SK-N-SH (cell line): ENCODE results near the gene ABI3. TPM values are rescaled to one million over a fixed set of nuclear protein-coding genes. Genes with fewer than 3 reads are reported as not detected.

Experiments used
- CTCF ChIA-PET: fragments of 300-600, 350-600 bp; formaldehyde crosslinking; extraction: SDS; loops from one replicate; lab custom pipeline; 2021; lab: Yijun Ruan, JAX
- POLR2A ChIA-PET: fragments of 350-600 bp; sonication (Branson Sonifier 250); formaldehyde crosslinking; extraction: SDS; loops from one replicate; lab custom pipeline; 2020; ENCODE audit warnings: antibody characterized with exemption, inconsistent platforms; lab: Yijun Ruan, JAX
- DNase-seq: peaks from one replicate; pipeline ENCODE4 v3.0.0; 2012
- H2AFZ ChIP-seq: fragments of 200-600 bp; sonication (generic); 2 replicates; pipeline ENCODE4 v1.8.1; 2016; ENCODE audit warnings: antibody characterized with exemption, mild to moderate bottlenecking, low read depth
- H3F3A ChIP-seq: fragments of 200-600 bp; sonication (generic); replicated peaks from 2 replicates; pipeline ENCODE3; 2016; ENCODE audit warnings: antibody characterized with exemption, mild to moderate bottlenecking; ENCODE audit not compliant: insufficient read depth
- H3K27ac ChIP-seq, 2 experiments: fragments of 200-500 bp in 1 of 2; fragments of 200-600 bp in 1 of 2; sonication (Bioruptor generic) in 1 of 2; sonication (generic), shearing (Covaris generic) in 1 of 2; 2 replicates each; pipeline versions ENCODE4 v1.5.1 to v1.6.1; 2014 to 2016; ENCODE audit warnings: low read depth in 2 of 2, inconsistent platforms in 1 of 2, low read length in 1 of 2, mild to moderate bottlenecking in 1 of 2, mixed read lengths in 1 of 2
- H3K27me3 ChIP-seq: fragments of 200-600 bp; sonication (generic), shearing (Covaris generic); 2 replicates; pipeline ENCODE4 v1.6.1; 2016; ENCODE audit warnings: mixed run types; ENCODE audit not compliant: insufficient read depth
- H3K36me3 ChIP-seq, 2 experiments: fragments of 200-500 bp in 1 of 2; fragments of 200-600 bp in 1 of 2; sonication (Bioruptor generic) in 1 of 2; sonication (generic) in 1 of 2; replicated peaks in 1 of 2; 2 replicates each; pipeline versions ENCODE3 to v1.5.1; 2014 to 2016; ENCODE audit warnings: low read length in 1 of 2, mild to moderate bottlenecking in 1 of 2; ENCODE audit not compliant: insufficient read depth in 2 of 2, control insufficient read depth in 1 of 2
- H3K4me1 ChIP-seq, 2 experiments: fragments of 200-500 bp in 1 of 2; fragments of 200-600 bp in 1 of 2; sonication (Bioruptor generic) in 1 of 2; sonication (generic), shearing (Covaris generic) in 1 of 2; 2 replicates each; pipeline versions ENCODE4 v1.5.1 to v1.6.1; 2014 to 2016; ENCODE audit warnings: low read depth in 1 of 2, low read length in 1 of 2, mixed run types in 1 of 2; ENCODE audit not compliant: insufficient read depth in 2 of 2, control insufficient read depth in 1 of 2
- H3K4me2 ChIP-seq: fragments of 200-600 bp; sonication (generic), shearing (Covaris generic); 2 replicates; pipeline ENCODE4 v1.6.1; 2017; ENCODE audit warnings: mixed run types
- H3K4me3 ChIP-seq, 2 experiments: fragments of 200-500 bp in 1 of 2; fragments of 200-600 bp in 1 of 2; sonication (Bioruptor generic) in 1 of 2; sonication (generic), shearing (Covaris generic) in 1 of 2; 2 replicates each; pipeline versions ENCODE4 v1.5.1 to v1.8.1; 2014 to 2016; ENCODE audit warnings: low read depth in 2 of 2, inconsistent platforms in 1 of 2, low read length in 1 of 2, mild to moderate bottlenecking in 1 of 2, mixed read lengths in 1 of 2, moderate library complexity in 1 of 2
- H3K79me2 ChIP-seq: fragments of 200-600 bp; sonication (generic); 2 replicates; pipeline ENCODE4 v1.8.1; 2017; ENCODE audit warnings: mild to moderate bottlenecking; ENCODE audit not compliant: insufficient read depth
- H3K9ac ChIP-seq: fragments of 200-600 bp; sonication (generic); 2 replicates; pipeline ENCODE4 v1.6.1; 2017; ENCODE audit warnings: mixed run types
- H3K9me2 ChIP-seq: fragments of 200-600 bp; sonication (generic); 2 replicates; pipeline ENCODE4 v1.6.1; 2017; ENCODE audit warnings: mixed run types
- H3K9me3 ChIP-seq: fragments of 200-600 bp; sonication (generic); 2 replicates; pipeline ENCODE4 v1.6.1; 2017; ENCODE audit warnings: mixed run types, mild to moderate bottlenecking, moderate library complexity
- H4K20me1 ChIP-seq: fragments of 200-600 bp; sonication (generic); 2 replicates; pipeline ENCODE4 v1.6.1; 2017; ENCODE audit warnings: mild to moderate bottlenecking, mixed run types; ENCODE audit not compliant: insufficient read depth
- EZH2phosphoT487 ChIP-seq: fragments of 200-600 bp; sonication (generic); IDR thresholded peaks from 2 replicates; pipeline ENCODE4 v1.6.1; 2017; ENCODE audit warnings: low read depth, mixed run types, mild to moderate bottlenecking, antibody characterized with exemption, moderate library complexity, borderline replicate concordance
- FOSL2 ChIP-seq: IDR thresholded peaks from 2 replicates; pipeline ENCODE4 v1.4.0; 2012; ENCODE audit warnings: low read depth, mild to moderate bottlenecking, moderate library complexity, borderline replicate concordance
- GABPA ChIP-seq: IDR thresholded peaks from 2 replicates; pipeline ENCODE4 v1.4.0; 2012; ENCODE audit warnings: low read depth, mild to moderate bottlenecking
- MEF2A ChIP-seq: IDR thresholded peaks from 2 replicates; pipeline ENCODE4 v1.4.0; 2012; ENCODE audit warnings: low read depth, borderline replicate concordance
- NFIC ChIP-seq: IDR thresholded peaks from 2 replicates; pipeline ENCODE4 v1.4.0; 2012; ENCODE audit warnings: borderline replicate concordance
- RCOR1 ChIP-seq: fragments of 150-350 bp; IDR thresholded peaks from 2 replicates; pipeline ENCODE4 v1.6.1; 2017; ENCODE audit warnings: antibody characterized with exemption, low read length
- RFX5 ChIP-seq: IDR thresholded peaks from 2 replicates; pipeline ENCODE4 v1.6.1; 2012; ENCODE audit warnings: mild to moderate bottlenecking, improper control_type of control experiment, low read length
- RXRA ChIP-seq: IDR thresholded peaks from 2 replicates; pipeline ENCODE4 v1.4.0; 2012; ENCODE audit warnings: low read depth, mild to moderate bottlenecking, borderline replicate concordance
- SIN3A ChIP-seq: IDR thresholded peaks from 2 replicates; pipeline ENCODE4 v1.6.1; 2012; ENCODE audit warnings: low read depth, mild to moderate bottlenecking, low read length, moderate library complexity, borderline replicate concordance
- YY1 ChIP-seq: IDR thresholded peaks from 2 replicates; pipeline ENCODE4 v1.4.0; 2012; ENCODE audit warnings: low read depth, mild to moderate bottlenecking
- WGBS: methylation state at CpG from one replicate; pipeline ENCODE4 v1.1.6; 2017; ENCODE audit warnings: low lambda C conversion rate; 5-methylcytosine and 5-hydroxymethylcytosine counted together
- polyA plus RNA-seq, 3 experiments: library from polyadenylated mRNA; depleted of rRNA; stranded (reverse); fragments of >200 nt; gene quantifications; 2 replicates each; pipeline ENCODE4 v1.2.3, GENCODE V29; 2012
- TF ChIP-seq, protein P1 (sequence below): IDR thresholded peaks from 2 replicates; pipeline ENCODE4 v1.4.0; 2012; ENCODE audit warnings: low read depth, borderline replicate concordance
- TF ChIP-seq, protein P2 (sequence below): fragments of 150-350 bp; IDR thresholded peaks from 2 replicates; pipeline ENCODE4 v1.6.1; 2016; ENCODE audit warnings: mild to moderate bottlenecking, low read depth, low read length
- TF ChIP-seq, protein P3 (sequence below): fragments of 150-350 bp; IDR thresholded peaks from 2 replicates; pipeline ENCODE4 v1.6.1; 2017; ENCODE audit warnings: antibody characterized with exemption, low read length, low read depth, borderline replicate concordance
- TF ChIP-seq, protein P4 (sequence below): IDR thresholded peaks from 2 replicates; pipeline ENCODE4 v1.6.1; 2012; ENCODE audit warnings: mild to moderate bottlenecking, low read depth, low read length, moderate library complexity
- TF ChIP-seq, protein P5 (sequence below): IDR thresholded peaks from 2 replicates; pipeline ENCODE4 v1.4.0; 2012; ENCODE audit warnings: low read depth, borderline replicate concordance
- TF ChIP-seq, protein P6 (sequence below): IDR thresholded peaks from 2 replicates; pipeline ENCODE4; 2012
- TF ChIP-seq, protein P7 (sequence below): fragments of 200-600 bp; sonication (generic); IDR thresholded peaks from 2 replicates; pipeline ENCODE4 v1.6.1; 2017; ENCODE audit warnings: antibody characterized with exemption, mild to moderate bottlenecking, moderate library complexity

ABI3 gene
- polyA plus RNA-seq, 1 of the 3 experiments (the other 2 are of a cell fraction) = 4.7 TPM

DNA sequence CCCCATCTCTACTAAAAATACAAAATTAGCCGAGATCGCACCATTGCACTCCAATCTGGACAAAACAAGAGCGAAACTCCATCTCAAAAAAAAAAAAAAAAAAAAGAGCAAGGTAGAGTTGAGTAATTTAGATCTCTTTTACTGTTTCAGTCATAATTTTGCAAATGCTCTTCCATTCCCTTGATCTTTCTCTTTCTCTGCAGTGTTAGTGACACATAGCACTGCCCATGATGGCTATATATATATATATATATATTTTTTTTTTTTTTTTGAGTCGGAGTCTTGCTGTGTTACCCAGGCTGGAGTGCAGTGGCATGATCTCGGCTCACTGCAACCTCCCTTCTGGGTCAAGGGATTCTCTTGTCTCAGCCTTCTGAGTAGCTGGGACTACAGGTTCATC lies 32.3 kb downstream of the ABI3 start:
- Histone ChIP-seq H4K20me1 (no peaks in the 10 kb centered on the region), H3K9ac (no peak overlapping the region), H3K36me3 (no peaks in the 10 kb centered on the region), H3K9me2 (no peaks in the 10 kb centered on the region), H3K9me3 (no peaks in the 10 kb centered on the region), H3K4me1 (no peaks in the 10 kb centered on the region), H3K4me2 (no peak overlapping the region), H2AFZ (no peak overlapping the region), H3K79me2 (no peaks in the 10 kb centered on the region), H3F3A (no peaks in the 10 kb centered on the region), H3K4me3 (no peak overlapping the region), H3K27me3 (peaks cover 57% of the 10 kb centered on the region), H3K27ac (no peak overlapping the region)
- no peak for TF ChIP-seq SIN3A
- TF ChIP-seq, protein P1, sequence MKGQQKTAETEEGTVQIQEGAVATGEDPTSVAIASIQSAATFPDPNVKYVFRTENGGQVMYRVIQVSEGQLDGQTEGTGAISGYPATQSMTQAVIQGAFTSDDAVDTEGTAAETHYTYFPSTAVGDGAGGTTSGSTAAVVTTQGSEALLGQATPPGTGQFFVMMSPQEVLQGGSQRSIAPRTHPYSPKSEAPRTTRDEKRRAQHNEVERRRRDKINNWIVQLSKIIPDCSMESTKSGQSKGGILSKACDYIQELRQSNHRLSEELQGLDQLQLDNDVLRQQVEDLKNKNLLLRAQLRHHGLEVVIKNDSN = no peak
- TF ChIP-seq FOSL2 = no peak
- no peak for TF ChIP-seq NFIC
- TF ChIP-seq YY1 = no peak
- TF ChIP-seq, protein P2, sequence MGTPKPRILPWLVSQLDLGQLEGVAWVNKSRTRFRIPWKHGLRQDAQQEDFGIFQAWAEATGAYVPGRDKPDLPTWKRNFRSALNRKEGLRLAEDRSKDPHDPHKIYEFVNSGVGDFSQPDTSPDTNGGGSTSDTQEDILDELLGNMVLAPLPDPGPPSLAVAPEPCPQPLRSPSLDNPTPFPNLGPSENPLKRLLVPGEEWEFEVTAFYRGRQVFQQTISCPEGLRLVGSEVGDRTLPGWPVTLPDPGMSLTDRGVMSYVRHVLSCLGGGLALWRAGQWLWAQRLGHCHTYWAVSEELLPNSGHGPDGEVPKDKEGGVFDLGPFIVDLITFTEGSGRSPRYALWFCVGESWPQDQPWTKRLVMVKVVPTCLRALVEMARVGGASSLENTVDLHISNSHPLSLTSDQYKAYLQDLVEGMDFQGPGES = no peak
- TF ChIP-seq, protein P3, sequence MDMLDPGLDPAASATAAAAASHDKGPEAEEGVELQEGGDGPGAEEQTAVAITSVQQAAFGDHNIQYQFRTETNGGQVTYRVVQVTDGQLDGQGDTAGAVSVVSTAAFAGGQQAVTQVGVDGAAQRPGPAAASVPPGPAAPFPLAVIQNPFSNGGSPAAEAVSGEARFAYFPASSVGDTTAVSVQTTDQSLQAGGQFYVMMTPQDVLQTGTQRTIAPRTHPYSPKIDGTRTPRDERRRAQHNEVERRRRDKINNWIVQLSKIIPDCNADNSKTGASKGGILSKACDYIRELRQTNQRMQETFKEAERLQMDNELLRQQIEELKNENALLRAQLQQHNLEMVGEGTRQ = no peak
- TF ChIP-seq RXRA = no peak
- TF ChIP-seq MEF2A = no peak
- TF ChIP-seq, protein P4, sequence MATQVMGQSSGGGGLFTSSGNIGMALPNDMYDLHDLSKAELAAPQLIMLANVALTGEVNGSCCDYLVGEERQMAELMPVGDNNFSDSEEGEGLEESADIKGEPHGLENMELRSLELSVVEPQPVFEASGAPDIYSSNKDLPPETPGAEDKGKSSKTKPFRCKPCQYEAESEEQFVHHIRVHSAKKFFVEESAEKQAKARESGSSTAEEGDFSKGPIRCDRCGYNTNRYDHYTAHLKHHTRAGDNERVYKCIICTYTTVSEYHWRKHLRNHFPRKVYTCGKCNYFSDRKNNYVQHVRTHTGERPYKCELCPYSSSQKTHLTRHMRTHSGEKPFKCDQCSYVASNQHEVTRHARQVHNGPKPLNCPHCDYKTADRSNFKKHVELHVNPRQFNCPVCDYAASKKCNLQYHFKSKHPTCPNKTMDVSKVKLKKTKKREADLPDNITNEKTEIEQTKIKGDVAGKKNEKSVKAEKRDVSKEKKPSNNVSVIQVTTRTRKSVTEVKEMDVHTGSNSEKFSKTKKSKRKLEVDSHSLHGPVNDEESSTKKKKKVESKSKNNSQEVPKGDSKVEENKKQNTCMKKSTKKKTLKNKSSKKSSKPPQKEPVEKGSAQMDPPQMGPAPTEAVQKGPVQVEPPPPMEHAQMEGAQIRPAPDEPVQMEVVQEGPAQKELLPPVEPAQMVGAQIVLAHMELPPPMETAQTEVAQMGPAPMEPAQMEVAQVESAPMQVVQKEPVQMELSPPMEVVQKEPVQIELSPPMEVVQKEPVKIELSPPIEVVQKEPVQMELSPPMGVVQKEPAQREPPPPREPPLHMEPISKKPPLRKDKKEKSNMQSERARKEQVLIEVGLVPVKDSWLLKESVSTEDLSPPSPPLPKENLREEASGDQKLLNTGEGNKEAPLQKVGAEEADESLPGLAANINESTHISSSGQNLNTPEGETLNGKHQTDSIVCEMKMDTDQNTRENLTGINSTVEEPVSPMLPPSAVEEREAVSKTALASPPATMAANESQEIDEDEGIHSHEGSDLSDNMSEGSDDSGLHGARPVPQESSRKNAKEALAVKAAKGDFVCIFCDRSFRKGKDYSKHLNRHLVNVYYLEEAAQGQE = no peak
- TF ChIP-seq, protein P5, sequence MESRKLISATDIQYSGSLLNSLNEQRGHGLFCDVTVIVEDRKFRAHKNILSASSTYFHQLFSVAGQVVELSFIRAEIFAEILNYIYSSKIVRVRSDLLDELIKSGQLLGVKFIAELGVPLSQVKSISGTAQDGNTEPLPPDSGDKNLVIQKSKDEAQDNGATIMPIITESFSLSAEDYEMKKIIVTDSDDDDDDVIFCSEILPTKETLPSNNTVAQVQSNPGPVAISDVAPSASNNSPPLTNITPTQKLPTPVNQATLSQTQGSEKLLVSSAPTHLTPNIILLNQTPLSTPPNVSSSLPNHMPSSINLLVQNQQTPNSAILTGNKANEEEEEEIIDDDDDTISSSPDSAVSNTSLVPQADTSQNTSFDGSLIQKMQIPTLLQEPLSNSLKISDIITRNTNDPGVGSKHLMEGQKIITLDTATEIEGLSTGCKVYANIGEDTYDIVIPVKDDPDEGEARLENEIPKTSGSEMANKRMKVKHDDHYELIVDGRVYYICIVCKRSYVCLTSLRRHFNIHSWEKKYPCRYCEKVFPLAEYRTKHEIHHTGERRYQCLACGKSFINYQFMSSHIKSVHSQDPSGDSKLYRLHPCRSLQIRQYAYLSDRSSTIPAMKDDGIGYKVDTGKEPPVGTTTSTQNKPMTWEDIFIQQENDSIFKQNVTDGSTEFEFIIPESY = no peak
- TF ChIP-seq EZH2phosphoT487 = no peak
- no peak for TF ChIP-seq RFX5
- TF ChIP-seq, protein P6, sequence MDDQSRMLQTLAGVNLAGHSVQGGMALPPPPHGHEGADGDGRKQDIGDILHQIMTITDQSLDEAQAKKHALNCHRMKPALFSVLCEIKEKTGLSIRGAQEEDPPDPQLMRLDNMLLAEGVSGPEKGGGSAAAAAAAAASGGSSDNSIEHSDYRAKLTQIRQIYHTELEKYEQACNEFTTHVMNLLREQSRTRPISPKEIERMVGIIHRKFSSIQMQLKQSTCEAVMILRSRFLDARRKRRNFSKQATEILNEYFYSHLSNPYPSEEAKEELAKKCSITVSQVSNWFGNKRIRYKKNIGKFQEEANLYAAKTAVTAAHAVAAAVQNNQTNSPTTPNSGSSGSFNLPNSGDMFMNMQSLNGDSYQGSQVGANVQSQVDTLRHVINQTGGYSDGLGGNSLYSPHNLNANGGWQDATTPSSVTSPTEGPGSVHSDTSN = no peak
- no peak for TF ChIP-seq RCOR1
- TF ChIP-seq, protein P7, sequence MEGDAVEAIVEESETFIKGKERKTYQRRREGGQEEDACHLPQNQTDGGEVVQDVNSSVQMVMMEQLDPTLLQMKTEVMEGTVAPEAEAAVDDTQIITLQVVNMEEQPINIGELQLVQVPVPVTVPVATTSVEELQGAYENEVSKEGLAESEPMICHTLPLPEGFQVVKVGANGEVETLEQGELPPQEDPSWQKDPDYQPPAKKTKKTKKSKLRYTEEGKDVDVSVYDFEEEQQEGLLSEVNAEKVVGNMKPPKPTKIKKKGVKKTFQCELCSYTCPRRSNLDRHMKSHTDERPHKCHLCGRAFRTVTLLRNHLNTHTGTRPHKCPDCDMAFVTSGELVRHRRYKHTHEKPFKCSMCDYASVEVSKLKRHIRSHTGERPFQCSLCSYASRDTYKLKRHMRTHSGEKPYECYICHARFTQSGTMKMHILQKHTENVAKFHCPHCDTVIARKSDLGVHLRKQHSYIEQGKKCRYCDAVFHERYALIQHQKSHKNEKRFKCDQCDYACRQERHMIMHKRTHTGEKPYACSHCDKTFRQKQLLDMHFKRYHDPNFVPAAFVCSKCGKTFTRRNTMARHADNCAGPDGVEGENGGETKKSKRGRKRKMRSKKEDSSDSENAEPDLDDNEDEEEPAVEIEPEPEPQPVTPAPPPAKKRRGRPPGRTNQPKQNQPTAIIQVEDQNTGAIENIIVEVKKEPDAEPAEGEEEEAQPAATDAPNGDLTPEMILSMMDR = no peak
- TF ChIP-seq GABPA = no peak
- 40% methylated on average over 5 of the region's 5 CpGs for WGBS
- ChIA-PET CTCF (interaction anchor here (1.3 kb wide), 1 partner anchor 17 kb away, joined by 5 read pairs; no protein-coding TSS in a partner anchor), POLR2A (no interaction called here)
- DNase-seq = no peak
